GM18526 (cell line): Measurements from ENCODE around the gene PIANP.

Experiments used
- POLR2A ChIP-seq: IDR thresholded peaks from 3 replicates; pipeline ENCODE4 v1.6.1; 2011; ENCODE audit not compliant: insufficient read length; ENCODE audit errors: extremely low read depth

PIANP gene

GRCh38 chr12:6691473-6691872 lies 9.1 kb downstream of the PIANP start:
- TF ChIP-seq POLR2A = no peak

GRCh38 chr12:6688999-6689882 lies 11.4 kb downstream of the PIANP start, which contains the start of gene ZNF384:
TSS of gene ZNF384 (minus strand) at chr12:6689375. CDS start at chr12:6679520, 9,855 bp downstream.
- peak; percentile 70 for TF ChIP-seq POLR2A

- TF ChIP-seq POLR2A = no peak
These were observed 12.0 kb downstream of the PIANP start for GRCh38 chr12:6688543-6688998.

DNA sequence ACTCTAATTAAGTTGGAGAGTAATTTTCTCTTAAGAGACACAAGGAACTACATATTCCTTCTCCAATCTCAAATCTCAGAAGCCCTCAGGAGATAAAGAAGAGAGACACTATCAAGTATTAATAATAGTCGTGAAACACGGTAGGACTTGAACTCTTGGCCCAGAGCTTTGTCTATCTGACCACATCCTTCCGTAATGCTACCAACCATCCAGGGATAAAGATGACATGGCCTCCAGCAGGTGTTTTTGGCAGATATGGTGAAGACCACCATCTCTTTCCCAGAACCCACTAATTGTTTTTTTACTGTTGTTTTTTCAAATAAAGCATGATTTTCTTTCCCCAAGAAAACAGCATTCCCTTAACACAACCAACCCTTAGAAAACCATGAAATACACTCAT lies 14.8 kb downstream of the PIANP start:
- TF ChIP-seq POLR2A = no peak

- TF ChIP-seq POLR2A = no peak
These were observed 16.0 kb downstream of the PIANP start for GRCh38 chr12:6684609-6685008.

DNA sequence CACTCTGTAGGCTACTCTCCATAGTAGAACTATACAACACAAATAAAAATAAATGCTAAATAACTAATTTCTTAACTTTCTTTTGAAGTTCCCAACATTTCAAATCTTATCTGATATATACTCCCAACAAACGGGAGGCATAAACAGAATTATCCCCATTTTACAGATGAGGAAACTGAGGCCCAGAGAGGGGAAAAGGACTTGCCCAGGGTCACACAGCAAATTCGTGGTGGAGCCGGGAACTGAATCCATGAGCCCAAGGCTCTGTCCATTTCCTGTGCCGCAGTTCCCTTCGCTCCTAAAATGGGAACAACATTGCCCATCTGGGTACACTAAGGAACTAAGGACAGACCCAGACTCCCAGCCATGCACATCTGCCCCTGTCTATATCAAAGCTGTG lies 23.7 kb downstream of the PIANP start:
- no peak for TF ChIP-seq POLR2A

DNA sequence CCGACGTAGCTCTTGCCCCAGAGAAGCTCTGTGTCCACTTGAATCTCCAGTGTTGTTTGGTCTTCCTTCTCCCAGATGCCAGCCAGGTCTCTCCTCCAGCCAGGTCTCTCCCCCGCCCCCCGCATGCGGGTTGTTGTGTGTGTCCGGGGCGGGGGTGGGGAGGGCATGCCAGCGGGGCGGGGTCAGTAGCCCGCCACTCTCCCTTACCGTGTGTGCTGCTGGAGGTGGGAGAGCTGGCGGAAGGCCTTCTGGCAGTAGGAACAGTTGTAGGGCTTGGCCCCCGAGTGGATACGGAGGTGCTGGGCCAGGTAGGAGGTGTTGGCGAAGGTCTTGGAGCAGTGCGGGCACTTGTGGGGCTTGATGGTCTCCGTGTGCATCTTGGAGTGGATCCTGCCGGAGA lies 28.5 kb downstream of the PIANP start:
- no peak for TF ChIP-seq POLR2A

DNA sequence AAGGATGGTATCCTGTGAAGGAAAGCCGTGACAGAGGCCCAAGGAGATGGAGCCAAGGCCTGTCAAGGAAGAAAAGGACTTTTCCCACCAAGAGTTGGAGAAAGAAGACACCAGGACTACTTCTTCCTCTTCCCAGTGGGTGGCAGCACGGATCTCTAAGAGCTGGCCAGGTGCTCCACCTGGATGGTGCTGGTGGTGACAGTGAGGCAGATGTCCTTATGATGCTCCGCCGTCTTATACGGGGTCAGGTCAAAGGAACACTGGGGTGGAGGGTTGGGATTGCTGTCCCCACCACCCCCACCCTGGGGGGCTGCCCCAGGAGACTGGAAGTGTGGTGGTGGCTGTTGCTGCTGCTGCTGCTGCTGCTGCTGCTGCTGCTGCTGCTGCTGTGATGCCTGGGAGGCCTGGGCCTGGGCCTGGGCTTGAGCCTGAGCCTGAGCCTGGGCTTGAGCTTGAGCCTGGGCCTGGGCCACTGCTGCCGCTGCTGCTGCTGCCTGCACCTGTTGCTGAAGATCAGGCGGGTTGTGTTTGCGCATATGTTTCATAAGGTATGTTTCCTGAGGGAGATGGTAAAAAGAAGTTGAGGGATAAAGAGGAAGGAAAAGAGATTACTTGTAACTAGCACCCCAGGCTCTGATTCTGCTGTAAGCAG lies 32.9 kb downstream of the PIANP start:
- TF ChIP-seq POLR2A = no peak

DNA sequence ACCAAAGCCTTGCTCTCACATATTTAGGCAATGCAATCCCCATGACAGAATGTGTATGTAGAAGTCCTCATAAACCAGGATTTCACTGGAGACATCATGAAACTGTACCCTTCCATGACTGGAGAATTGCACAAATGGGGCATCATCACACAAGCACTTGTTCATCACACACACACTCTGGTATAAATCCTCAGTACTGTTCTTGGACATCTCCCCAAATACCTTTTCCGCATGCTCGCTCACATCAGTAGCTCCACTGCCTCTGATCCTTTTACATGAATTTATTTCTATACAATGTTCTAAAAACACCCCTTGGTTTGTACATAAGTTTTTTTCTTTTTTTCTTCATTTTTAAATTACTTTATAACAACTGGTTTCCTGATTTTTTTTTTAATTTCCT lies 34.4 kb downstream of the PIANP start:
- no peak for TF ChIP-seq POLR2A

GRCh38 chr12:6664902-6665301 lies 35.7 kb downstream of the PIANP start:
- no peak for TF ChIP-seq POLR2A

DNA sequence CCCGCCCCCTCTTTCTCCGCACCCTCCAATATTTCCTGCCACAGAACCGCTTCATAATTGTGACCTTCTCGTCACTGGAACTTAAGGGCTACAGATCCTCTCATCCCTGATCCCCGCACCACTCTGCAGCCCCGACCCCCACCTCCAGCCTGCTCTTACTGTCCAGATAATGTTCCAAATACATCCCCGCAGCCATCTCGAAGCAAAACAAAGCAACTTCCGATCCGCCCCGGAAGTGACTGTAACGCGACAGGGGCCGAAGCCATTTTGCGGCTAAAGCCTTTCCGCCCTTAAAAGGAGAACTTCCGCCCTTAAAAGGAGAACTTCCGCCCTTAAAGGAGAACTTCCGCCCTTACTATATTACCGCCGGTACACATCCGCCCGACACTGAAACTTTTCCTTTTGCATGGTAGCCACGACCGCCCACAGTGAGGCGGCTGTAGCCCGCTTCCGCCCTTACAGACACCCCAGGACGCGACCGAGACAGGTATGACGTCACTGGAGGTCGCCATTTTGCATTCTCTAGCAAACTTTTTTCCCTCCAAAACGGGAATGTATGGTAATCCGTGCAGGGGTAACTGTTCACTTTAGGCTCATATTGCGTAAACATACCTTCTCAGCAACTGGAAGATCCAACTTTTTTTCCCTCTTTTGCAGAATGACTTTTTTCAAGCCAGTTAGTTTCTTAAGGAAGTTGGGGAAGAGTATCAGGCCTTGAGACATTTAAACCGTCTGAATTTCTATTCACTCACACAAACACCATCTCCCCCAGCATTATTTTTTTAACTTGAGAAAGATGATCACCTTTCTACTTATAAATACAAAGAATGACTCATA lies 37.5 kb downstream of the PIANP start, which contains the start of gene ING4:
ING4 (minus strand) TSS at position 214 of the 837 bp plus-strand sequence; CDS start at position 196, 18 bp downstream.
- TF ChIP-seq POLR2A = peak; percentile 54

DNA sequence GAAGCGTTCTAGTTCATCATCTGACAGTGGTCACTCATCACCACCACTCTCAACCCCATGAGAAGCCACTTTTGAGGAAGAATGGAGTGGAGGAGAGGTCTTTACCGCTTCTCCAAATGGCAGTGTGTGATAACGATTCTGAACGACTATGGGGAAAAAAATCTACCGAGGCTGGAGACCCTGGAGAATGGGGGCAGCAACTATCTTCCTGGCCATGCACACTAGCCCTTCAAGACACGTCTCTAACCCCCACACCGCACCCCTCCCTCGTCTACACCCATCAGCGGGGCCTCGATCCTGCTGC lies 38.1 kb downstream of the PIANP start:
- no peak for TF ChIP-seq POLR2A

GRCh38 chr12:6653987-6654386 lies 46.6 kb downstream of the PIANP start:
- no peak for TF ChIP-seq POLR2A

GRCh38 chr12:6653342-6653741 lies 47.3 kb downstream of the PIANP start:
- no peak for TF ChIP-seq POLR2A

DNA sequence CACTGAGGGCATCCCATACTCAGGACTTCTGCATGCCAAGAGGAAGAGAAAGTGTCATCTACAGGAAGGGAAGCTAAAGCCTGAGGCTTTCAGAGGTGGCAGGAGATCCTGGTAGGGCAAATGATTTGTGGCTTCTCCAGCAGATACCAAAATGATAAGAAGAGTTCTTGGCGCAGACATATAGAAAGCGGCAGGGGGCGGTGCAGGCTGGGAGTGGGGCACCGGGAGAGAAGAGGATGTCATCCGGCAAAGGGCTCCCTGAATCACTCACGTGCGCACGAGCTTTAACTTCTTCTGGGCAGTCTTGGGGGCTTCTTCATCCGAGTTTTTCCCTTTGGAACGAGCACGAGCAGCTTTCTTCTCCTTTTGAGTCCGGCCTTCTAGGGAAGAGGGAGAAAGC lies 48.2 kb downstream of the PIANP start:
- no peak for TF ChIP-seq POLR2A

DNA sequence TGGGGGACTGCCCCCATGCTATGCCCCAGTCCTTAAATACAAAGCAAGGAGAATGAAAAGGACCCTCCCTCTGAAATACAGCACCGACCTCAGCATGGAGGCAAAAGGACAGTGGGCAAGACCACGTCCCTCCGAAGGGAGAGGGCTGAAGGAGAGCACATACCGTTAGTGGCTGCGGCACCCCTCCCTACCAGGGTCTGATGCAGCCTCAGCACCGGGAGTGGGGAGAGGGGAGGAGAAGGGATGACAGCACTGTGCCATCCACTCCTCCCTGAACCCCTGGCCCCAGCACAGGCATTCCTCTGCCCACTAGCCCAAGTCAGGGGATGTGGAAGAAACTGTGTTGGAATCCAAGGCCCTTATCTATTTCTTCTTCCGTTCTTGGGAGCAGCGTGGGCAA lies 49.8 kb downstream of the PIANP start:
- no peak for TF ChIP-seq POLR2A

DNA sequence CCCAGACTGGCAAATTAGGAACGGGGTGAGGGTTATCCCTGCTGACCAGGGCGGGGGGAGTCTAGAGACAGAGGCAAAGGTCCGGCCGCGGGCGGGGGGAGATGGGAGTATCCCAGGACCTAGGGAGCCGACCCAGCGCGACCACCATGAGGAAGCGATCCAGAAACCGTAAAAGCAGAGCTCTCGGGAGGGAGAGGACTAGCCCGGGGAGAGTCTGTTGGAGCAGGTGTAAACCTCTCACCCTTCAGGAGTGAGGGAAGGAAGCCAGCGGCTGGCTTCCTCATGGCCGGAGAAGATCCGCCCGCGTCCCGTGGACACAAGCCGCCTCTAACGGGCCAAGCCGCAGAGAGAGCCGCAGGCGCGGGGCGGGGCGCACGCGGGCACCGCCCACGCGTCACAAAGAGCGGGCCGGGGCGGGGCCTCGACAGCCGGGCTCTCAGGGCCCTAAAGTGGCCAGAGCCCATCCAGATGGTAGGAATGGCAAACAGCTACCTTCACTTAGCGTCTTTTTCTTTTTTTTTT lies 53.5 kb downstream of the PIANP start, which contains the start of gene ACRBP:
ACRBP (minus strand) TSS at position 350 of the 522 bp plus-strand sequence; CDS start at position 284, 66 bp downstream.
- peak; percentile 40 for TF ChIP-seq POLR2A
